Type B pancreatic cell (in vitro differentiated cells): ENCODE data around the gene RAB14. TPM values are rescaled to one million over a fixed set of nuclear protein-coding genes. Genes with fewer than 3 reads are reported as not detected.
"Not testable (repeated sequence)": the region's sequence is repeated elsewhere in the genome, so short reads cannot be mapped to it uniquely, and the experiment has no call there.

ENCODE experiments used
- DNase-seq: peaks from one replicate; pipeline ENCODE4 v3.0.0; 2021; ENCODE audit warnings: mixed read lengths; ENCODE audit not compliant: unreplicated experiment; ENCODE audit errors: extremely low spot score
- H3K27ac Mint-ChIP-seq: 2 replicates; pipeline ENCODE4 v1.8.0; 2021; ENCODE audit warnings: mild to moderate bottlenecking, mixed read lengths
- H3K27me3 Mint-ChIP-seq: 2 replicates; pipeline ENCODE4 v1.8.0; 2021; ENCODE audit warnings: mixed read lengths
- H3K36me3 Mint-ChIP-seq: 2 replicates; pipeline ENCODE4 v1.8.0; 2021; ENCODE audit warnings: mixed read lengths
- H3K4me1 Mint-ChIP-seq: one replicate; pipeline ENCODE4 v1.8.0; 2021; ENCODE audit warnings: mixed read lengths; ENCODE audit not compliant: unreplicated experiment
- H3K4me3 Mint-ChIP-seq: 2 replicates; pipeline ENCODE4 v1.8.0; 2021; ENCODE audit warnings: mild to moderate bottlenecking, mixed read lengths
- H3K9me3 Mint-ChIP-seq: 2 replicates; pipeline ENCODE4 v1.8.0; 2021; ENCODE audit warnings: mixed read lengths
- CTCF ChIP-seq: fragments of 200-600 bp; sonication (generic); conservative IDR thresholded peaks from 2 replicates; pipeline ENCODE4 v1.5.0; 2021; ENCODE audit warnings: antibody characterized with exemption, mild to moderate bottlenecking
- total RNA-seq: library from RNA; stranded (reverse); gene quantifications from 2 replicates; pipeline ENCODE4 v1.2.1, GENCODE V29; 2021; ENCODE audit warnings: low replicate concordance

Gene RAB14
- total RNA-seq, 1 donor from 2014 or later: 59.4 TPM

- peaks cover 13% of the 10 kb centered on the region for H3K4me1 Mint-ChIP-seq
- H3K36me3 Mint-ChIP-seq: peaks cover 34% of the 10 kb centered on the region
- no peak overlapping the region for H3K27ac Mint-ChIP-seq
- no peaks in the 10 kb centered on the region for H3K9me3 Mint-ChIP-seq
- no peak overlapping the region for H3K4me3 Mint-ChIP-seq
- no peak for DNase-seq
- TF ChIP-seq CTCF: no peak
- no peaks in the 10 kb centered on the region for H3K27me3 Mint-ChIP-seq
Observed at GRCh38 chr9:121184463-121184862, 17.2 kb downstream of the RAB14 start.

GRCh38 chr9:121183666-121184423, 17.8 kb downstream of the RAB14 start:
- peak overlapping the region; percentile 69 for H3K27ac Mint-ChIP-seq
- no peak for TF ChIP-seq CTCF

GRCh38 chr9:121182989-121183388, 18.7 kb downstream of the RAB14 start:
- H3K4me3 Mint-ChIP-seq: peak overlapping the region; percentile 31
- TF ChIP-seq CTCF: no peak
- H3K27ac Mint-ChIP-seq: peak overlapping the region; percentile 69
- peaks cover 30% of the 10 kb centered on the region for H3K36me3 Mint-ChIP-seq
- no peaks in the 10 kb centered on the region for H3K27me3 Mint-ChIP-seq
- peaks cover 12% of the 10 kb centered on the region for H3K4me1 Mint-ChIP-seq
- no peaks in the 10 kb centered on the region for H3K9me3 Mint-ChIP-seq
- no peak for DNase-seq

More at GRCh38 chr9:121183666-121184423, 17.8 kb downstream of the RAB14 start:
- Mint-ChIP-seq H3K4me3 (no peak overlapping the region), H3K9me3 (no peaks in the 10 kb centered on the region), H3K27me3 (no peaks in the 10 kb centered on the region), H3K36me3 (peaks cover 32% of the 10 kb centered on the region), H3K4me1 (peaks cover 12% of the 10 kb centered on the region)
- DNase-seq: no peak

- Mint-ChIP-seq H3K4me3 (no peak overlapping the region), H3K36me3 (peaks cover 30% of the 10 kb centered on the region), H3K9me3 (no peaks in the 10 kb centered on the region), H3K27ac (no peak overlapping the region), H3K4me1 (peaks cover 12% of the 10 kb centered on the region), H3K27me3 (no peaks in the 10 kb centered on the region)
- DNase-seq: no peak
- no peak for TF ChIP-seq CTCF
Observed at GRCh38 chr9:121182101-121182836, 19.4 kb downstream of the RAB14 start.

- Mint-ChIP-seq H3K36me3 (peaks cover 24% of the 10 kb centered on the region), H3K9me3 (no peaks in the 10 kb centered on the region), H3K27me3 (no peaks in the 10 kb centered on the region), H3K27ac (no peak overlapping the region), H3K4me3 (no peak overlapping the region), H3K4me1 (peaks cover 10% of the 10 kb centered on the region)
- no peak for DNase-seq
- TF ChIP-seq CTCF: no peak
Observed at GRCh38 chr9:121179930-121180681, 21.6 kb downstream of the RAB14 start.

GRCh38 chr9:121179373-121179721, 22.3 kb downstream of the RAB14 start:
- not testable (repeated sequence) for H3K27ac Mint-ChIP-seq, H3K9me3 Mint-ChIP-seq, H3K4me3 Mint-ChIP-seq, H3K27me3 Mint-ChIP-seq, H3K4me1 Mint-ChIP-seq, DNase-seq
- peaks cover 26% of the 10 kb centered on the region for H3K36me3 Mint-ChIP-seq
